AG04450 (cell line): ENCODE results near the gene SCGB1C2. TPM values are rescaled to one million over a fixed set of nuclear protein-coding genes. Genes with fewer than 3 reads are reported as not detected.

Source experiments
- CTCF ChIA-PET: fragments of 300-600, 350-600 bp; formaldehyde crosslinking; extraction: SDS; loops from one replicate; lab custom pipeline; 2022; ENCODE audit warnings: antibody characterized with exemption, inconsistent platforms; lab: Charles Lee
- POLR2A ChIA-PET: fragments of 350-600 bp; formaldehyde crosslinking; extraction: SDS; loops from one replicate; lab custom pipeline; 2021; ENCODE audit warnings: antibody characterized with exemption, inconsistent platforms; lab: Yijun Ruan, JAX
- DNase-seq: peaks from one replicate; pipeline ENCODE4 v3.0.0-alpha.2; 2011; ENCODE audit warnings: low read depth, low spot score
- H3K27ac ChIP-seq: one replicate; pipeline ENCODE4 v1.5.1; 2012; ENCODE audit warnings: low read depth, low read length, control low read depth
- H3K27me3 ChIP-seq: one replicate; pipeline ENCODE4 v1.6.0; 2012; ENCODE audit warnings: low read length; ENCODE audit not compliant: control insufficient read depth, insufficient read depth
- H3K4me3 ChIP-seq: 2 replicates; pipeline ENCODE4 v1.5.1; 2011; ENCODE audit warnings: mild to moderate bottlenecking, low read depth, low read length, control low read depth
- H3K9me3 ChIP-seq: 2 replicates; pipeline ENCODE4 v1.5.1; 2012; ENCODE audit warnings: low read length; ENCODE audit not compliant: control insufficient read depth, insufficient read depth
- polyA plus RNA-seq: library from polyadenylated mRNA; depleted of rRNA; stranded (reverse); fragments of >200 nt; gene quantifications from 2 replicates; pipeline ENCODE4 v1.2.3, GENCODE V29; 2011
- TF ChIP-seq, protein P1 (sequence below): IDR thresholded peaks from 2 replicates; pipeline ENCODE4 v1.5.1; 2011; ENCODE audit warnings: low read depth, low read length, control low read depth, inconsistent platforms

The SCGB1C2 gene
- polyA plus RNA-seq, 1 experiment = not detected

DNA sequence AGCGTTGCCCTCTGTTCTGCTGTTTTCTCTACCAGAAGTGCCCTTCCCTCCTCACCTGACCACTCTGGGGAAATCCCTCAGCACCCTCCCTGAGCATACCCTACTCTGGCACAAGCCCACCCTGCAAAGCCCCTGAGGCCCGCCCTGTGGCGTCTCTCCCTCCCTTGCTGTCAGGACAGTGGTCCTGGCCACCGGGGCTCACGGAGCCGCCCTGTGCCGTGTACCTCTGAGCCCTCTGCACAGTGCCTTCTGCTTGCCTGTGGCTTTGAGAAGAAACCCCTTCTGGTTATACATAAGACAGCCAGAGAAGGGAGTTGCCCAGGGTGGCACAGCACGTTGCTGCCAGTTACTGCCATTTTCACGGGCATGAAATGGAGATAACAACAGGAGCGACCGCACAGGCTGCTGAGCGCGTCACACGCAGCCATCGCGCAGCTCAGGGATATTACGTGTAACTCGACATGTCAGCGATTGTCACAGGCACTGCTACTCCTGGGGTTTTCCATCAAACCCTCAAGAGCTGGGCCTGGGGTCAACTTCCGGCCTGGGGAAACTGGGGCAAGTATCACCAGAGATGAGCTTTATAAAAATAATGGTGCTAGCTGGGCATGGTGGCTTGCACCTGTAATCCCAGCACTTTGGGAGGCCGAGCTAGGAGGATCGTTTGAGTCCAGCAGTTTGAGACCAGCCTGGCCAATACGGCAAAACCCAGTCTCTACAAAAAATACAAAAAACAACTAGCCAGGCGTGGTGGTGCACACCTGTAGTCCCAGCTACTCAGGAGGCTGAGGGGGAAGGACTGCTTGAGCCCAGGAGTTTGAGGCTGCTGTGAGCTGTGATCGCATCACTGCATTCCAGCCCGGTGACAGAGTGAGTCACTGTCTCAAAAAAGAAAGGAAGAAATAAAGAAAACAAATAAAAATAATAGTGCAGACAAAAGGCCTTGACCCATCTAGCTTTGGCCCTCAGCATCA, 14.8 kb downstream of the SCGB1C2 start:
- H3K27ac ChIP-seq = no peak overlapping the region
- TF ChIP-seq, protein P1, sequence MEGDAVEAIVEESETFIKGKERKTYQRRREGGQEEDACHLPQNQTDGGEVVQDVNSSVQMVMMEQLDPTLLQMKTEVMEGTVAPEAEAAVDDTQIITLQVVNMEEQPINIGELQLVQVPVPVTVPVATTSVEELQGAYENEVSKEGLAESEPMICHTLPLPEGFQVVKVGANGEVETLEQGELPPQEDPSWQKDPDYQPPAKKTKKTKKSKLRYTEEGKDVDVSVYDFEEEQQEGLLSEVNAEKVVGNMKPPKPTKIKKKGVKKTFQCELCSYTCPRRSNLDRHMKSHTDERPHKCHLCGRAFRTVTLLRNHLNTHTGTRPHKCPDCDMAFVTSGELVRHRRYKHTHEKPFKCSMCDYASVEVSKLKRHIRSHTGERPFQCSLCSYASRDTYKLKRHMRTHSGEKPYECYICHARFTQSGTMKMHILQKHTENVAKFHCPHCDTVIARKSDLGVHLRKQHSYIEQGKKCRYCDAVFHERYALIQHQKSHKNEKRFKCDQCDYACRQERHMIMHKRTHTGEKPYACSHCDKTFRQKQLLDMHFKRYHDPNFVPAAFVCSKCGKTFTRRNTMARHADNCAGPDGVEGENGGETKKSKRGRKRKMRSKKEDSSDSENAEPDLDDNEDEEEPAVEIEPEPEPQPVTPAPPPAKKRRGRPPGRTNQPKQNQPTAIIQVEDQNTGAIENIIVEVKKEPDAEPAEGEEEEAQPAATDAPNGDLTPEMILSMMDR = no peak
- H3K4me3 ChIP-seq = no peak overlapping the region
- peaks cover 2% of the 10 kb centered on the region for H3K27me3 ChIP-seq
- ChIA-PET CTCF (no interaction called here), POLR2A (no interaction called here)
- DNase-seq = no peak
- no peaks in the 10 kb centered on the region; the same call in 1 of the 2 replicates for H3K9me3 ChIP-seq

DNA sequence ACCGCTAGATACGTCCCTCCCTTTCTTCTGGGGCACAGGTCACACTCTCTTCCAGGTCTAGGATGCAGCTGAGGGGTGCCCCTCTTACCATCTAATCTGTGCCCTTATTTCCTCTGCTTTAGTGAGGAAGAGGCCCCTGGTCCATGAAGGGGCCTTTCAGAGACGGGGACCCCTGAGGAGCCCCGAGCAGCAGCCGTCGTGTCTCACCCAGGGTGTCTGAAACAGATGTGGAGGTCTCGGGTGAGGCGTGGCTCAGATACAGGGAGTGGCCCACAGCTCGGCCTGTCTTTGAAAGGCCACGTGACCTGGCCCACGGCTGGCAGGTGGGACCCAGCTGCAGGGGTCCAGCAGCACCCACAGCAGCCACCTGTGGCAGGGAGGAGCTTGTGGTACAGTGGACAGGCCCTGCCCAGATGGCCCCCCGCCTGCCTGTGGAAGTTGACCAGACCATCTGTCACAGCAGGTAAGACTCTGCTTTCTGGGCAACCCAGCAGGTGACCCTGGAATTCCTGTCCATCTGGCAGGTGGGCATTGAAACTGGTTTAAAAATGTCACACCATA, 15.6 kb downstream of the SCGB1C2 start:
- CTCF ChIA-PET = no interaction called here
- Histone ChIP-seq H3K9me3 (no peaks in the 10 kb centered on the region; the same call in 1 of the 2 replicates), H3K4me3 (no peak overlapping the region), H3K27me3 (peaks cover 4% of the 10 kb centered on the region), H3K27ac (no peak overlapping the region)
- POLR2A ChIA-PET = no interaction called here
- TF ChIP-seq, protein P1 = no peak
- no peak for DNase-seq

DNA sequence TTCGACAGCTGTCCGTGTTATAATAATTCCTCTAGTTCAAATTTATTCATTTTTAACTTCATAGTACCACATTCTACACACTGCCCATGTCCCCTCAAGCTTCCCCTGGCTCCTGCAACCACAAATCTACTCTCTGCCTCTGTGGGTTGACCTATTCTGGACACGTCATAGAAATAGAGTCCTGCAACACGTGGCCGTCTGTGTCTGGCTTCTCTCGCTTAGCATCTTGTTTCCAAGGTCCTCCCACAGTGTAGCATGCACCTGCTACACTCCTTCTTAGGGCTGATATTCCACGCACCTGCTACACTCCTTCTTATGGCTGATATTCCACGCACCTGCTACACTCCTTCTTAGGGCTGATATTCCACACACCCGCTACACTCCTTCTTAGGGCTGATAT, 16.5 kb downstream of the SCGB1C2 start:
- ChIA-PET POLR2A (no interaction called here), CTCF (no interaction called here)
- TF ChIP-seq, protein P1 = no peak

DNA sequence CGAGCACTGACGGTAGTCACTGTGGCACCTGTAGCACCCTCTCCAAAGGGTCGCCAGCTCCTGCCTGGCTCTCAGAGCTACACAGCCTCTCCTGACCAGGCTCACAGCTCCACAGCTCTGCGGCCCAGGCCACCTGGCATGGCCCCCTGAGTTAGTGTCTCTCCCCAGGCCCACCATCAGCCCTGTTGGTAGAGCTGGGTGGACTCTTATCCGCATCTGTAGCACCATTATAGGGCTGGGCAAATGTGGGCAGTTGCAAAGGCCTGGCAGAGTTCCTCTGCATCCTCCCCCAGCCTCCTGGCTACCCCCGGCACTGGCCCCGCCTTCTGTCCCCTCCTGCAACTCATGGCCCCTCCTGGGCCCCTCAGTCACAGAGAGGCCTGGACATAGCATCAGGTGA, 18.2 kb downstream of the SCGB1C2 start:
- TF ChIP-seq, protein P1 = no peak
- ChIA-PET POLR2A (no interaction called here), CTCF (no interaction called here)
- DNase-seq = no peak
- Histone ChIP-seq H3K27ac (no peak overlapping the region), H3K4me3 (no peak overlapping the region), H3K27me3 (peaks cover 4% of the 10 kb centered on the region), H3K9me3 (no peaks in the 10 kb centered on the region; the same call in 1 of the 2 replicates)

More for the DNA sequence above, 16.5 kb downstream of the SCGB1C2 start:
- Histone ChIP-seq H3K9me3 (no peaks in the 10 kb centered on the region; the same call in 1 of the 2 replicates), H3K4me3 (no peak overlapping the region), H3K27ac (no peak overlapping the region), H3K27me3 (peaks cover 4% of the 10 kb centered on the region)
- no peak for DNase-seq
